GM12892 (cell line): ENCODE measurements around the gene ISLR.

Source experiments
- DNase-seq: peaks from one replicate; pipeline ENCODE4 v3.0.0; 2011; ENCODE audit not compliant: insufficient read length
- FAIRE-seq: peaks from 2 replicates; lab custom pipeline; 2011; peaks lifted over from hg19 to GRCh38; lab: Jason Lieb, UNC
- POLR2A ChIP-seq: IDR thresholded peaks from 2 replicates; pipeline ENCODE4 v1.6.1; 2011; ENCODE audit warnings: low read depth, low read length, control low read depth
- POLR2AphosphoS5 ChIP-seq: IDR thresholded peaks from 2 replicates; pipeline ENCODE4 v1.6.1; 2011; ENCODE audit warnings: low read depth, low read length, control low read depth
- TAF1 ChIP-seq: IDR thresholded peaks from 2 replicates; pipeline ENCODE4 v1.6.1; 2011; ENCODE audit warnings: low read depth, mild to moderate bottlenecking, control low read depth, low read length, borderline replicate concordance

ISLR gene

GRCh38 chr15:74179101-74179841, 5.8 kb downstream of the ISLR start:
- DNase-seq: no peak
- FAIRE-seq: peak; percentile 61
- no peak for TF ChIP-seq POLR2A
- TF ChIP-seq POLR2AphosphoS5: no peak
- TF ChIP-seq TAF1: no peak

- no peak for TF ChIP-seq TAF1
- DNase-seq (no peak), FAIRE-seq (no peak)
These were observed 6.7 kb downstream of the ISLR start for GRCh38 chr15:74179983-74180880.

DNA sequence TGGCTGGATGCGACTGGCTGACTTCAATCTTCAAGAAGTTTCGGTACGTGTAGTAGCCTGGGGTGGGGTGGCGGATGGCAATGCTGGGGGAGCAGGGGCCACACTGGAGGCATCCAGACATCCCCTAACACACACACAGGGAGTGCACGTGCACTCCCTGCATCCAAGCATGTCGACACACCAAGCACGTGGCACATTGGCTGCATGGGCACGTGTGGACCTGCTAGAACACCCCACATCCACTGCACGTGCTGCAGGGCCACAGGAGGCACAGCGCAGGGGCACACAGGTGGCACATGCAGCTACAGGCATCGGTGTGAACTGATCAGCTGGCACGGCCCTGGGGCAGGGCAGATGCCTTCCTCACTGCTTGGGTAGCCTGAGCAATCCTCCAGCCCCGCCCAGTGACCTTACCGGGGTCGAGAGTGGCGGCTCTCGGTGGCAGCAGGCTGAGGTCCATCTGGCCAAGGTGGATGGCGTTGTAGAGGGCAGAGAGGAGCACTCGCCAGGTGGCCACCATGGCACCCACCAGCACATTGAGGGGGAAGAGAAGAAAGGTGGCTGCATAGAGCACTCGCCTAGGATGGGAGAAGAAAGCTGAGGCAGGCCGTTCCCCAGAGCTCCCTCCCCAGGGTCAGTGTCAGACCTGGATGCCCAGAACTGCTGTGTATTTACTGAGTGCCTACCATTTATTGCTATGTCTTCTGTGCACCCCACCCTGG, 7.5 kb downstream of the ISLR start:
- DNase-seq (no peak), FAIRE-seq (peak; percentile 70)
- TF ChIP-seq POLR2A (no peak), POLR2AphosphoS5 (no peak), TAF1 (no peak)

DNA sequence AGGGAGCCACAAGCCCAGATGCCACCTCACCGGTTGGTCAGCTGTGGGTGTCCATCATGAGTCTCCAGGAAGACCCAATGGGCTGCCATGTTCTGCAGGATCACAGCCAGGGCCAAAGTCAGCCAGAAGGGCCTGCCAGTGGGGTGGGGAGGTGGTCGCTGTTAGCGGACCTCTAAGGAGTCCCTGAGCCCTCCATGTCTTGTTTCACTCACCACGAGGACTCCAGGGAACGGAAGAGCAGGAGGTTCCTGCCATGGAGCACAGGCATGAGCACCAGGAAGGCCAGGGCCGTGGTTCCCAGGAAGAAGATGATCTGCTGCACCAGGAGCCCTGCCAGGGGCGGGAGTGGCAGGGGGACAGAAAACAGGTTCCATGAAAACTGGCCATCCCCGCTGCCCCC, 8.6 kb downstream of the ISLR start:
- FAIRE-seq (no peak), DNase-seq (no peak)
- TF ChIP-seq POLR2A (no peak), POLR2AphosphoS5 (no peak), TAF1 (no peak)

- TF ChIP-seq TAF1 (no peak), POLR2A (no peak), POLR2AphosphoS5 (no peak)
- no peak for DNase-seq
- peak; percentile 17 for FAIRE-seq
These were observed 11.1 kb downstream of the ISLR start for GRCh38 chr15:74184582-74185091.

GRCh38 chr15:74185710-74186348, 12.3 kb downstream of the ISLR start:
- DNase-seq (no peak), FAIRE-seq (peak; percentile 67)
- no peak for TF ChIP-seq TAF1
- no peak for TF ChIP-seq POLR2A
- no peak for TF ChIP-seq POLR2AphosphoS5

DNA sequence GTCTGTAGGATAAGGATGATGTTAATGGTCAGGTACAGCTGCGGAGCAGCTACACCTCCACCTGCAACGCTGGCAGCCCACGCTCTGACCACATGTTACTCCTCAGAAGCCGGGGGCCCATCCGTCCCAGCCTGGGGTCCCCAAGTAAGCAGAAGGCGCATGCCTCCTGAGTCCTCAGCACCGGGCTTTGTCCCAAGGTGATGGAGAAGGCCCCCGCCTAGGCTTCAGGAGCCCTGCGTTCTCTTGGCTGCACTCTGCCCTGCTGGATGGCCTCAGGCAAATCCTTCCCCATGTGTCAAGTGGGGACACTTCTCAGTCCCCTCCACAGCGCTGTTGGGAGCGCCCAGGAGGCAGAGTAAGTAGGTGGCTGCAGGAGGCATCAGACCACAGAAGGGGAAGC, 14.7 kb downstream of the ISLR start:
- no peak for TF ChIP-seq POLR2AphosphoS5
- no peak for TF ChIP-seq TAF1
- no peak for TF ChIP-seq POLR2A
- FAIRE-seq (no peak), DNase-seq (no peak)

- FAIRE-seq (peak; percentile 5), DNase-seq (no peak)
- no peak for TF ChIP-seq POLR2AphosphoS5
- TF ChIP-seq POLR2A: no peak
- no peak for TF ChIP-seq TAF1
These were observed 18.3 kb downstream of the ISLR start for GRCh38 chr15:74191798-74192197.

DNA sequence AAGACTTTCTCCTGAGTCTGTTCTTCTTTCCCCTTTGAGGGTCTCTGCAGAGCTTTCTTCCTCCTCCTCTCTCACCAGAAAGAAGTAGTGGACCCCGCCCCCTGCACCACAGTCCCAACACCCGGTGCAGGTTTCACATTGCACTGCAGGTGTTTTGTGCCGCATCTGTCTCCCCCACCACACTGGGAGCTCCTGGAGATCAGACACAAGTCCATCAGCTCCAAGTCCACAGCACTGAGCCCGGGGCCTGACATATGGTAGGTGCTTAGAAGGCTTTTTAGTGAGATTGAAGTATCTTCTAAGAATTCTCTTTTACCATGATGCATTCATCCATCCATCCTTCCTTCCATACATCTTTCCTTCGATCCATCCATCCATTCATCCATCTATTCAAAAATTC, 19.2 kb downstream of the ISLR start:
- peak; percentile 75 for FAIRE-seq
- DNase-seq: no peak
- TF ChIP-seq POLR2A: no peak
- no peak for TF ChIP-seq TAF1
- no peak for TF ChIP-seq POLR2AphosphoS5

DNA sequence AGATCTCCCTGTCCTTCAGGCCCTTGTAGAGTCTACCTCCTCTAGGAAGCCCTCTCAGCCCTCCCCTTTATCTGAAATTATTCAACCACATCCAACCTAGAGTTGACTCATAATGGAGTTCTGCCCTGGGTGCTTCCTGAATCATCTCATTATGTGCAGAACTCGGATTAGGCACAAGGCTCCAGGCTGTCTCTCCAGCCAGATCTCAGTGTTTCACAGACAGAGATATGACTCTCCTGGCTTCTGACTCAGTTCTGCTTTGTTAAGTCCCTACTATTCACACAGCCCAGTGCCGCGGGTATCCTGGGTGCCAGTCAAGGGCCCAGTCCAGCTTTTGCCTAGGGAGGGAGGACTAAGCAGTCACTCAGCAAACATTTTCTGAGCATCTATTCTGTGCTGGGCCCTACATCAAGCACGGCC, 19.8 kb downstream of the ISLR start:
- TF ChIP-seq TAF1: no peak
- TF ChIP-seq POLR2A: no peak
- TF ChIP-seq POLR2AphosphoS5: no peak
- FAIRE-seq: peak; percentile 79
- DNase-seq: no peak

GRCh38 chr15:74193905-74194304, 20.4 kb downstream of the ISLR start:
- DNase-seq: no peak
- no peak for FAIRE-seq
- TF ChIP-seq TAF1: no peak
- TF ChIP-seq POLR2AphosphoS5: no peak
- TF ChIP-seq POLR2A: no peak
